ENCODE measurements around the gene KIF25.

Gene KIF25

GRCh38 chr6:168091381-168092264 lies 94.2 kb downstream of the KIF25 start:
- no peak for DNase-seq

- no peak for DNase-seq
Observed at GRCh38 chr6:168092541-168092940, 95.1 kb downstream of the KIF25 start.

- no peak for DNase-seq
Observed at GRCh38 chr6:168093071-168093505, 95.6 kb downstream of the KIF25 start.

DNA sequence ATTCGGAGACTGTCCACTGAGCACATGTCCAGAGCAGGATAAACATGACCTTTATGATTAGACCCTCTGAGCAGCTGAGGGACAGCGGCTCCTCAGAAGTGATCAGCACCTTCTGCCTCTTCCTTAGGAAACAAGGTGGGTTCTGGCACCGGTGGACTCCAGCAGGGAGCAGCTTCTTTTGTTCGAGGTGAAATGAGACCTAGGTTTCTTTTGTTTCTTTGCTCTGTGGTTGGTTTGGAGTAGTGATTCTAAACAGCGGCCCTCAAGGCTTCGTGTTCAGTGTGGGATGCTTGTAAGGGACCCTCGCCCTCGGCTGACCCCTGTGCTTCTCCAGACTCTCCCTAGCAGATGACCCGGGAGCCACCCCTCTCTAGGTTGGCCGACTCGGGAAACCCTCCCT lies 96.2 kb downstream of the KIF25 start:
- no peak for DNase-seq

Measured in AML-193 (cell line).